KOPT-K1 (cell line): Measurements from ENCODE around the gene RPP25L.

ENCODE experiments used
- H3K27ac ChIP-seq: fragments of 200-600 bp; sonication (generic); 2 replicates; pipeline ENCODE4 v1.5.1; 2016; ENCODE audit warnings: antibody characterized with exemption, mild to moderate bottlenecking, low read depth, low read length; ENCODE audit not compliant: poor library complexity, severe bottlenecking
- H3K36me3 ChIP-seq: fragments of 200-600 bp; sonication (generic); 2 replicates; pipeline ENCODE4 v1.5.1; 2017; ENCODE audit warnings: antibody characterized with exemption, mild to moderate bottlenecking, low read length, moderate library complexity; ENCODE audit not compliant: insufficient read depth
- H3K9me3 ChIP-seq: fragments of 200-600 bp; sonication (generic); 2 replicates; pipeline ENCODE4 v1.5.1; 2017; ENCODE audit warnings: antibody characterized with exemption, low read length, mild to moderate bottlenecking; ENCODE audit not compliant: insufficient read depth, poor library complexity, severe bottlenecking

The RPP25L gene, protein sequence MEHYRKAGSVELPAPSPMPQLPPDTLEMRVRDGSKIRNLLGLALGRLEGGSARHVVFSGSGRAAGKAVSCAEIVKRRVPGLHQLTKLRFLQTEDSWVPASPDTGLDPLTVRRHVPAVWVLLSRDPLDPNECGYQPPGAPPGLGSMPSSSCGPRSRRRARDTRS

DNA sequence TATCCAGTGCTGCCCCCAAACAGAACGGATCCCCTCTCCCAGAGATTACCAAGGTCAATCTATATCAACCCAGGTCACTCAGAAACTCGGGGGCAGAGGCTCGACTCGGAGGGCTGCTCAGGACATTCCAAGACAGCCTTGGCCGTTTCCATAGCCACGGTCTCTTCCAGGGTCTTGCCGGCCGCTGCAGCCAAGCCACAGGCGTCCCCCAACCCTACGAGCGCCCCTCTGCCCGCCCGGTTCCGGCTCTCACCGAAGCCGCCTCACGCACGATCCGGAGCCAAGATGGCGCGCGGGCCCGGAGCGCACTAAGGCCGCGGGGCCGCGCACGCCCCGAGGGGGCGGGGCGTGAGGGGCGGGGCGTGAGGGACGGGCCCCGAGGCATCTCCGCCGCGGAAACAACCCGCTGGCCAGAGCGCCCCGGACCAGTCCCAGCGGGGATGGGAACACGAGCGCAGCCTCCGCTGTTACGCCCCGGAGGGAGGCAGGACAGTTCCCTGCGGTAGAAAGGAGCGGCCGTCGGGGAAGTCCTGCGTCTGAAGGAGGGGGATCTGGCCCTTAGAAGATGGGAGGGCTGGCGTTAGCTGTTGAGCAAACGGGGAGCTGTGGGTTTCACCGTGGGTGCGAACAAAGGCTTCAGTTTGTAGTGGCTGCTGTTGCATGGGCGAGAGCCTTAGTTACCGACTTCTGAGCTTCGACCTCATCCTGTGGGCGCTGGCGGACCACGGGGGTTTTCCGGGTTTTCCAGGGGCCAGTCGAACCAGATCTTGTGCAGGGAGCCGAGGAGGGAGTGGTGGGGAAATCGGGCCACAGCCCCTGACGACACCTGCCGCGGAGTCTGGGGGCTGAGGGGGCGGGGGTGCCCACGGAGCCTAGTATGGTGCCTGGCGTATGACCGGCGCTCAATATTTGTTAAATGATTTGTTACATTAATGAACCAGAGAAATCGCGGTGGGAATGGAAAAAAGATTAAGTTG is at the start of gene RPP25L:
TSS of gene RPP25L (minus strand) at position 287 of the 977 bp plus-strand sequence. CDS start 801 bp downstream, outside the sequence.
- Histone ChIP-seq H3K36me3 (peaks cover 33% of the 10 kb centered on the region), H3K9me3 (no peaks in the 10 kb centered on the region), H3K27ac (peak within 1 kb of the TSS; percentile 81)

DNA sequence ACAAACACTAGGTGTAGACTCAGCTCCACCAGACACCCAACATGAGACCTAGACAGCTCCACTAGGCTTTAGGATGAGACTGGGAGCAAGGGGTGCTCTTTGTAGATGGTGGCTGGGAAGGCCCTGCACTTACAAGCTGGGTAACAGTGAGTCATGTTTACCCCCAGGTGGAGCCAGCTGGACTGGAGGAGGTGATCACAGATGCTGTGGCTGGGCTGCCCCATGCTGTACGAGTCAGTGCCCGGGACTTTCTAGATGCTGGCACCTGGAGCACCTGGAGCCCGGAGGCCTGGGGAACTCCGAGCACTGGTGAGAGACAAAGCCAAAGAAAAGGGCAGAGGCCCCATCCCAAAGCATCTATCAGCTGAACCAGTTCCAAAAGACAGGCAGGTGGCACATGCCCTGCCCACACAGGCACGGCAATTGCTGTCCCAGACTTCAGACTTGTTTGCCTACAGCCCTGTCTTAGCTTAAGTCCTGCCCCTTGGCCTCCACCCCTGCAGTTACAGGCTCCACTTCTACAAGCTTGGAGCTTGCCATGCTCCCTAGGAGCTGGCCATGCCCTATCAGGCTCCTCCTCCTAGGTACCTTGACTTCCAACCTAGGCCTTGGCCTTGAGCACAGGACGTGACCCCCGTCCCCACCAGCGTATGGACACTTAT is 47.8 kb upstream of the RPP25L start:
- H3K27ac ChIP-seq: no peak overlapping the region
- H3K36me3 ChIP-seq: no peaks in the 10 kb centered on the region
- no peaks in the 10 kb centered on the region for H3K9me3 ChIP-seq

DNA sequence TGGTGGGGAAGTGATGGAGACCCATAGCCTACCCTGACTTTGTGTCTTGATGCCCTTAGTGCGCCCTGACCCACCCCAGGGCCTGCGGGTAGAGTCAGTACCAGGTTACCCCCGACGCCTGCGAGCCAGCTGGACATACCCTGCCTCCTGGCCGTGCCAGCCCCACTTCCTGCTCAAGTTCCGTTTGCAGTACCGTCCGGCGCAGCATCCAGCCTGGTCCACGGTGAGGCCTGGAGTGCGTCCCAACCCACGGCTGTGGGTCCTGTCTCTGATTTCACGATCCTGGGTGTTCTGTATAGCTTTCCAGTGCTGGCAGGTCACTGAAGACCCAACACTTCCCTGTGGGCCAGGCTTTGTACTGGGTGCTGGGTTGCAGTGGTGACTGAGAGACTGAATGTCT is 46.6 kb upstream of the RPP25L start:
- H3K27ac ChIP-seq: no peak overlapping the region
- no peaks in the 10 kb centered on the region for H3K36me3 ChIP-seq
- no peaks in the 10 kb centered on the region for H3K9me3 ChIP-seq

DNA sequence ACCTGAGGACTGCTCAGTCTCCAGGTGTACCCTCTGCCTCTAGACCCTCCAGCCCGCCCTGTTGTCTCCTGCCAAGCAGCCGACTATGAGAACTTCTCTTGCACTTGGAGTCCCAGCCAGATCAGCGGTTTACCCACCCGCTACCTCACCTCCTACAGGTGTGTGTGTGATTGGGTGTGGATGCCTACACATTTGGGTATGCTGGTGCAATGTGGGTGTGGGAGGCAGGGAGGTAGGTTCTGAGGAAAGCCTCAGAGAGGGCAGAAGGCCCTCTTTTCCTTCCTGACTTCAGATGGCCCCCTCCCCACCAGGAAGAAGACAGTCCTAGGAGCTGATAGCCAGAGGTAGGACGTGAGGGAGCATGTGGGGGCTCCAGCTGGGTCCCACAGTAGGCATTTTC is 45.1 kb upstream of the RPP25L start:
- Histone ChIP-seq H3K27ac (no peak overlapping the region), H3K36me3 (no peaks in the 10 kb centered on the region), H3K9me3 (no peaks in the 10 kb centered on the region)

DNA sequence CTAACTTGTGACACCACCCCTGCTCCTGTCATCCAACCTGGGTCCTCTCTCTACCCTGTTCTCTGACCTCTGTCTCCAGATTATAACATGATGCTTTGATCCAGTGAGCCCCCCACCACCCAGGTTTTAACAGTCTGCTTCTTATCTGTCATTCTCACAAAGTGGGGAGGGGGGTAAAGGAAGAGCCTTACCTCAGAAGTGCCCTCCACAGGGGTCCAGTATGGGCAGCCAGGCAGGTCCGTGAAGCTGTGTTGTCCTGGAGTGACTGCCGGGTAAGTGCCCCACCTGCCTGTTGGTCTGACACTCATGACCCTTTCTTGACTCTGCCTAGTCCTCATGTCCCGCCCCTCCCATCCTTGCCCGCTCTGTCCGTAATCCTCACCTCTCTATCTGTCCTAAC is 43.5 kb upstream of the RPP25L start:
- Histone ChIP-seq H3K9me3 (no peaks in the 10 kb centered on the region), H3K27ac (no peak overlapping the region), H3K36me3 (peaks cover 8% of the 10 kb centered on the region; the same call in 1 of the 2 replicates)

DNA sequence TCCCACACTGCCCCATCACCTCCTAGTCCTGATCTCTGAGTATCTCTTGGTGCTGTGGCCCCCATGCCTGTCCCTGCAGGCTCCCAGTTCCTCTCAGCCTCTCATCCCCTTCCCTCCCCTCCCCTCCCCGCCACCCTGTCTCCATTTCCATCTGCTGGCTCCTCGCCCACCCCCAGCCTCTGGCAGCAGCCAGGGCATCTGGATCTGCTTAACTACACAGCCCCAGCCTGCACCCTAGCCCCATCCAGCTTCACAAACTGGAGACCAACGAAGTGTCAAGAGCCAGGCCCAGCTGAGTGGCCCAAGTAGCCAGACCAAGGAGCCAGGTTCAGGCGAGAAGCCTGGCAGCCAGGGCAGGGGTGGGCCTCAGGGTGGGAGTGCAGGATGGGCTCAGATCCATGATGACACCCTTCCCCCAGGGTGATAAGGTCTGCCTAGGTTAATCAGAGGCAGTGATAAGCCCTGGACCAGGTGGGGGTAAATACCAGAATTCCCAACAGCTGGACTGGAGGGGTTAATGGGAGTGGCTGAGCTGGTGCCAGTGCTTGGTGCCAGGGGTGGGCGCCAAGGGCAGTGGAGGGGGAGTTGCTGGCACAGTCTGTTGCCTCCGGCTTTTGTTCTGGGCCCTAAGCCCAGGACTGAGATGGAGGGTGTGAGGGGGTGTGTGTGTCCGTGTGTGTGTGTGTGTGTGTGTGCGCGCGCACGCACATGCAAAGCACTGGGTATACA is 42.6 kb upstream of the RPP25L start:
- Histone ChIP-seq H3K36me3 (peaks cover 18% of the 10 kb centered on the region), H3K9me3 (no peaks in the 10 kb centered on the region), H3K27ac (no peak overlapping the region)

DNA sequence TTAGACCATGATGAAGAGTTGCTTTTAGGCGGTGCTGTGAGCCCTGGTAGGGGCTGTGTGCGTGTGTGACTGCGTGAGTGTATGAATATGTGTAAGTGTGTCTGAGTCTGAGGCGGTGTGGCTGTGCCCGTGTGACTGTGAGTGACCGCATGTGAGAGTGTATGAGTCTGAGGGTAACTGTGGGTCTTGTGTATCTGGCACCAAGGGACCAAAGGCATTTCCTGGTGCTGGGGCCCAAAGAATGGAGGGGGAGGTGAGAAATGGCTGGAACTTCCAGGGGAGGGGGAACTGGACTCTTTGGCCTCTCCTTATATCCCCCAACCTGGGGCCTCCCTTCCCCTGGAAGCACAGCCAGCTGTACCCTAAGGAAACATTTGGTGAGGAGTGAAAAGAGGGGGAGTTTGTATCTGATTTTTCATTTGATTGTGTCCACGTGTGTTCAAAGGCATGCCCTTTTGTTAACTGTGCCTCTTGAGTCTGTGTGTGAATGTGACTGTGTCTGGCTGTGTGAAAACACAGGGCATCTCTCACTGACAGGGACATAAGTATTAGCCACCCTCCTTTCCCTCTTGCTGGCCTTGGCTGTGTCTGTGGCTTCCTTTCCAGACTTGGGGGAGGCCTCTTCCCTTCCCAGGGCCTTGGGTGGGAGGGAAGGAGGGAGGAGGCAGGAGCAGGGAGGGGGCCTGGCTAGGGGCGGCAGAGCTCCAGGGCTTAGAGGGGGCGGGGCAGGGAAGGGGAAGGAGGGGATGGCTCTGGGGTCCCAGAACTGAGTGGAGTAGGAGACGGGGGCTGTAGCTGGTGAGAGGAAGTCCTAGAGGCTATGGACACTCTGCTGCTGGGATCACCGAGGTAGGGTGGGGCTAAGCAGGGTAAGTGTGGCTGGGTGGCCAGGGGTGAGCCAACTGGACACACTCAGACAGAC is 41.5 kb upstream of the RPP25L start:
- H3K36me3 ChIP-seq: peaks cover 28% of the 10 kb centered on the region
- H3K27ac ChIP-seq: no peak overlapping the region
- H3K9me3 ChIP-seq: no peaks in the 10 kb centered on the region

DNA sequence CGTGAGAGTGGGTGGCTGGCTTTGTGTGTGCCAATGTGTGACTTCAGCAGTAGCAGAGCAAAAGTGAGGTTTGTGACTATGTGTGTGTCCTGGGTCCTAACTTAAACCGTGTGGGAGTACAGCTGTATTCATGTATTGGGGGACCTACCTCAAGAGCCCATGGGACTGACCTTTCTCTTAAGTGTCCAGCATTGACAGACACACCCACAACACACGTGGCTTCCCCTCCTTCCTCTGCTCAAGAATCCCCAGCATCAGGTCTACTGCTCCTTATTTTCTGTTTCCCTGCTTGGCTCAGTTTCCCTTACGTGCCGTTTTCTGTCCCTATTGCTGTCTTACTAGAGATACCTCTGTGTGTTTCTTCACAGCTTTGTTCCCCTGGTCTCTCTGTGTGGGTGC is 40.7 kb upstream of the RPP25L start:
- Histone ChIP-seq H3K27ac (no peak overlapping the region), H3K36me3 (peaks cover 33% of the 10 kb centered on the region), H3K9me3 (no peaks in the 10 kb centered on the region)

DNA sequence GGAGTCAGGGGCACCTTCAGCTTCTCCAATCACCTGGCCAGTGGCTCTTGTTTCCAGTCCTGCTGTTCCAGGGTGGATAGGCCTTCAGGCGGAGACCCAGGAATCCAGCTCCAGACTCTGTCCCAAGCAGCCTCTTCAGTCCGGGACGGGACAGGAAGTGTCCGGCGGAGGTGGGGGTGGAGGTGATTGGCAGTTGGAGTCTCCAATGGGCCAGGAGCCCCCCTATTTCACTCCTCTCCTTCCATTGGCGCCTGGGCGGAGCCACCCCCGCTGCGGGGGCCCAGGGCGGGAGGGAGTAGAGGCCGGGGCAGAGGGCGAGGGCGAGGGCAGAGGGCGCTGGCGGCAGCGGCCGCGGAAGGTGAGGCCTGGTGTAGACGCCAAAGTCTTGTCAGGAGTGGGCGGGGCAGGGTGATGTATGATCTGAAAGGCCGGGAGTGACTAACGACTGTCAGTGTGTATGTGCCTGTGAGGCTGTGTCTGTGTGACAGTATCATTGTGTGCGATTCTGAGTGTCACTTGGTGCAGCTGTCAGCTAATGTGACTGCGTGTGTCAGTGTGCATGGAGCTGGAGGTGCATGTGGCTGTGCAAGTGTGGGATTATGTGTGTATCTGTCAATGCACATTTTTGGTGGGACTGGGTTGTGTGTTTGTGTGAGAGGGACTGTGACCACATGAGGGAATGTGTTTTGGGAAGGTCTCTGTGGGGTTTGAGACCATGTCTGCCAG is 40.1 kb upstream of the RPP25L start, which contains the start of gene IL11RA:
TSS of gene IL11RA (plus strand) at position 310 of the 726 bp plus-strand sequence. CDS start 3,033 bp downstream, outside the sequence.
- H3K27ac ChIP-seq: no peak within 1 kb of the TSS
- H3K36me3 ChIP-seq: peaks cover 33% of the 10 kb centered on the region
- H3K9me3 ChIP-seq: no peaks in the 10 kb centered on the region

DNA sequence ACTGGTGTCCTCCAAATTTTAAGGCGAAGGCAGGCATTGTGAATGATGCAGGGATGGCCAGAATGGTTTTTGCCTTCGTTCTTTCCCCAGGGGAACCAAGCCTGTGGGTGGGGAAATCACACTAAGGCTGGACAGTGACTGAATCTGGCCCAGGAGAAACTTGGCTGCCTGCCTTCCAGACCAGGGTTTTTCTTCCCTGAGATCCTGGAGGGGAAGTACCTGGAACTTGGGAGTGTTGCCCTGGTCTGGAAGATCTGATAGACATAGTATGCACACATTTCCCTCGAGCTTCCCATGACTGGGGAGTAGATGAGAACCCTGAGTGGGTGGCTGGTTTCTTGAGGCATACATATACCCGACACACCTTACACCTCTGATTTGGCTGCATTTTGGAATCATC is 39.4 kb upstream of the RPP25L start:
- Histone ChIP-seq H3K36me3 (peaks cover 33% of the 10 kb centered on the region), H3K9me3 (no peaks in the 10 kb centered on the region), H3K27ac (no peak overlapping the region)

DNA sequence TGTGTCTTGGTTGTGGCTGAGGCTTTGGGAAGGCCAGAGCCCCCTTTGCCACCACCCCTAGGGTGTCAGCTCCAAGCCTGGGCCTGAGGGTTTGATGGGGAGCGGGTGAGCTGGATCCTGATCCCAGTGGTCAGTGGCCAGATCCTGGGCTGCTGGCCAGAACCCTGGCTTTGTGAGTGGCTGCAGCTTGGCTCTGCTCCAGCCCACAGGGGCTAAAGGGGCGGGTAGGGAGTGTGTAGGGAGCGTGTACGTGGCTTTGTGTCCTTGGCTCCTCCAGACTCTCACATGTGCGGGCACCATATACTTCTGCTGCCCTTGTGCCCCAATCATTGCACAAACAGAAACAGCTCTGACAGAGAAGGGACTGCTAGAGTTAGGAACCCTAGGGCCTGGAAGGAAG is 38.9 kb upstream of the RPP25L start:
- Histone ChIP-seq H3K36me3 (peaks cover 33% of the 10 kb centered on the region), H3K9me3 (no peaks in the 10 kb centered on the region), H3K27ac (no peak overlapping the region)

DNA sequence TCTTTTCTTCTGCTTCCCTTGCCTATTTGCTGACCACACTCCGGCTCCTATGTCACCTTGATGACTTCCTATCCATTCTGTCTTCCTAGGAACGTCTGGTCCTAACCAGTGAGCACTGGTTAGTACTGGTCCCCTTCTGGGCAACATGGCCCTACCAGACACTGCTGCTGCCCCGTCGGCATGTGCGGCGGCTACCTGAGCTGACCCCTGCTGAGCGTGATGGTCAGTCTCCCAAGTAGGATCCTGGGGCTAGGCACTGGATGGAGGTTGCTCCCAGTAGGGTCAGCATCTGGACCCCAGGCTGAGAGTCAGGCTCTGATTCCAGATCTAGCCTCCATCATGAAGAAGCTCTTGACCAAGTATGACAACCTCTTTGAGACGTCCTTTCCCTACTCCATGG is 36.8 kb upstream of the RPP25L start:
- Histone ChIP-seq H3K36me3 (peaks cover 33% of the 10 kb centered on the region), H3K27ac (no peak overlapping the region), H3K9me3 (no peaks in the 10 kb centered on the region)

DNA sequence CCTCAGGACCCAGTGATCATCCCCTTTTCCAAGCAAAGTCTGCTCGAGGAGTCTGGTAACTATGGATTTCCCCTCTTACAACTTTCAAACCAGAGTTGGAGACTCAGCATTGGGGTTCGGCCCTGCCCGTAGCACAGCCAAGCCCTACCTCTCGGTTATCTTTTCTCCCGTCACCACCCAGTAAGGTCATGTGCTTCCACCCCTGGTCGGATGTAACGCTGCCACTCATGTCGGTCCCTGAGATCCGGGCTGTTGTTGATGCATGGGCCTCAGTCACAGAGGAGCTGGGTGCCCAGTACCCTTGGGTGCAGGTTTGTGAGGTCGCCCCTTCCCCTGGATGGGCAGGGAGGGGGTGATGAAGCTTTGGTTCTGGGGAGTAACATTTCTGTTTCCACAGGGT is 35.8 kb upstream of the RPP25L start:
- peak overlapping the region; percentile 79 for H3K27ac ChIP-seq
- H3K36me3 ChIP-seq: peaks cover 33% of the 10 kb centered on the region
- no peaks in the 10 kb centered on the region for H3K9me3 ChIP-seq
